GM12875 (cell line): ENCODE results near the gene TIGAR.

Source experiments
- H3K4me3 ChIP-seq: one replicate; pipeline ENCODE4 v1.5.1; 2011; ENCODE audit warnings: low read depth, low read length, control low read depth
- TF ChIP-seq, protein P1 (sequence below): IDR thresholded peaks from 2 replicates; pipeline ENCODE4 v1.5.1; 2011; ENCODE audit warnings: low read depth, mild to moderate bottlenecking, control low read depth, inconsistent platforms, low read length, moderate library complexity, borderline replicate concordance; ENCODE audit not compliant: insufficient read depth

TIGAR gene, protein sequence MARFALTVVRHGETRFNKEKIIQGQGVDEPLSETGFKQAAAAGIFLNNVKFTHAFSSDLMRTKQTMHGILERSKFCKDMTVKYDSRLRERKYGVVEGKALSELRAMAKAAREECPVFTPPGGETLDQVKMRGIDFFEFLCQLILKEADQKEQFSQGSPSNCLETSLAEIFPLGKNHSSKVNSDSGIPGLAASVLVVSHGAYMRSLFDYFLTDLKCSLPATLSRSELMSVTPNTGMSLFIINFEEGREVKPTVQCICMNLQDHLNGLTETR

DNA sequence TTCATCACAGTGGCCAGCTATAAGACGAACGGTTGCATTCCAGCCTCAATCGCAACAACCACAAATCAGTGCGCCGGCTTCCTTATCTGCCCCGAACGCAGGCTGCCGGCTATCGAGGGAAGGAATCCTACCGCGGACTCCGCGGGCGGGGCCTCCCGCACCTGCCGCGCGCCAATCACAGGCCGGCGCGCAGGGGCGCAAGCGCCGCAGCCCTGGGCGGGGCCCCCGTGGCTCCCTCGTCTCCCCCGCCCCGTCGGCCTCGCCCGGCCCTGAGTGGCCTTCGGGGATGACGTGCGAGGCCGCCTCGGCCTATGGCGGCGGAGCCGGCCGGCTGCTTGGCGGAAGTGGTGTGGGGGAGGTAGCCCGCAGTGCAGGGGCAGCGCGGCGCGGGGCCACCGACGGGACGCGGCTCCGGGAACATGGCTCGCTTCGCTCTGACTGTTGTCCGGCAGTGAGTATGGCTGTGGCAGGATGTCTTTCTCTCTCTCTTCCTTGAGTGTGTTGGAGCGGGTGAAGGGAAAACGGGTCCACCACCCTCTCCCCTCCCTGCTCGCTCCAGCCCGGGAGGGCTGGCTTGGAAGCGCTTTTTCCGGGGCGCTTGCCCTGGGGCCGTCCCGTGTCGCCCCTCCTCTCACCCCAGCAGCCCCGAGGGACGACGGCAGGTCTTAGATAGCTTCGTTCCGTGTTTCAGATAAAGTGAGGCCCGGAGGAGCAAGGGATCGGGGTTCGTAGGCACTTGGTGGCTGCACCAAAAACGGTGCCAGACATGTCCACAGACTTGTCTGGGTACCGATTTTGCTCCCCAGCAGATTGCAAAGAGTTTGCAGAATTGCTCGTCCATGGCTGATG is at the start of gene TIGAR:
Gene TIGAR, plus strand, starts transcription at position 361 of the 849 bp plus-strand sequence. Its CDS starts 59 bp downstream, at position 420.
- TF ChIP-seq, protein P1, sequence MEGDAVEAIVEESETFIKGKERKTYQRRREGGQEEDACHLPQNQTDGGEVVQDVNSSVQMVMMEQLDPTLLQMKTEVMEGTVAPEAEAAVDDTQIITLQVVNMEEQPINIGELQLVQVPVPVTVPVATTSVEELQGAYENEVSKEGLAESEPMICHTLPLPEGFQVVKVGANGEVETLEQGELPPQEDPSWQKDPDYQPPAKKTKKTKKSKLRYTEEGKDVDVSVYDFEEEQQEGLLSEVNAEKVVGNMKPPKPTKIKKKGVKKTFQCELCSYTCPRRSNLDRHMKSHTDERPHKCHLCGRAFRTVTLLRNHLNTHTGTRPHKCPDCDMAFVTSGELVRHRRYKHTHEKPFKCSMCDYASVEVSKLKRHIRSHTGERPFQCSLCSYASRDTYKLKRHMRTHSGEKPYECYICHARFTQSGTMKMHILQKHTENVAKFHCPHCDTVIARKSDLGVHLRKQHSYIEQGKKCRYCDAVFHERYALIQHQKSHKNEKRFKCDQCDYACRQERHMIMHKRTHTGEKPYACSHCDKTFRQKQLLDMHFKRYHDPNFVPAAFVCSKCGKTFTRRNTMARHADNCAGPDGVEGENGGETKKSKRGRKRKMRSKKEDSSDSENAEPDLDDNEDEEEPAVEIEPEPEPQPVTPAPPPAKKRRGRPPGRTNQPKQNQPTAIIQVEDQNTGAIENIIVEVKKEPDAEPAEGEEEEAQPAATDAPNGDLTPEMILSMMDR, result no peak
- H3K4me3 ChIP-seq, result peak within 1 kb of the TSS; percentile 96

DNA sequence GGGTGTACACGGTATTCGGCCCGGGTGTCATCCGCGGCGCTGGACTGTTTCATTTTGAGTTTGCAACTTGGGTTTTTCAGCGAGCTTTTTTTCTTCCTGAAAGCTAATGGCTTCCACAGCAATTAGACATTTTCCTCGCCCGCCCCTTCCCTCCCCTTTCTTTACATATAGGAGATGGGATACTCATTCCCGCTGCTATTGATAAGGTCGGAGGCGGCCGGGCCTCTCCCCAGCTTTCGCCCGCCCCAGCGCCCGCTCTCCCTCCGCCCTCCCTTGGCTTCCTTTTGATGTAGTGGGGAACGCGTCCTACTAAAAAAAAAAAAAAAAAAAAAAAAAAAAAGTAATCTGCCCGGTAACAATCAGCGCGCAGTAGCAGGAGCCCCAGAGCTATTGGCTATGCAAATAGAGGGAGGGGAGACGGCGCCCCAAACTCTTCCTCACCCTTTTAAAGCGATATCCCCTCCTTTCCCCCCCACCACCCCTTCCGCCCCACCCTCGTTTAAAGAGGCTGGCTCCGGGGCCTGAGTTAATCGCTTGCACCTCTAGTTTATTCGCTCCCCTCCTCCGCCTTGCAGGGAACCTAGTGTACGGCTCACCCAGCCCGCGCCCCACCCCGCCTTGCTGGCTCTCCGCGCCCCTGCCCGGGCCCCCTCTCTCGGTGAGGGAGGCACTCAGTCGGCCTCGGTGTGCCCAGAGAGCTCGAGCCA is 49.1 kb upstream of the TIGAR start:
- peak overlapping the region; percentile 55 for H3K4me3 ChIP-seq
- TF ChIP-seq, protein P1, result no peak

DNA sequence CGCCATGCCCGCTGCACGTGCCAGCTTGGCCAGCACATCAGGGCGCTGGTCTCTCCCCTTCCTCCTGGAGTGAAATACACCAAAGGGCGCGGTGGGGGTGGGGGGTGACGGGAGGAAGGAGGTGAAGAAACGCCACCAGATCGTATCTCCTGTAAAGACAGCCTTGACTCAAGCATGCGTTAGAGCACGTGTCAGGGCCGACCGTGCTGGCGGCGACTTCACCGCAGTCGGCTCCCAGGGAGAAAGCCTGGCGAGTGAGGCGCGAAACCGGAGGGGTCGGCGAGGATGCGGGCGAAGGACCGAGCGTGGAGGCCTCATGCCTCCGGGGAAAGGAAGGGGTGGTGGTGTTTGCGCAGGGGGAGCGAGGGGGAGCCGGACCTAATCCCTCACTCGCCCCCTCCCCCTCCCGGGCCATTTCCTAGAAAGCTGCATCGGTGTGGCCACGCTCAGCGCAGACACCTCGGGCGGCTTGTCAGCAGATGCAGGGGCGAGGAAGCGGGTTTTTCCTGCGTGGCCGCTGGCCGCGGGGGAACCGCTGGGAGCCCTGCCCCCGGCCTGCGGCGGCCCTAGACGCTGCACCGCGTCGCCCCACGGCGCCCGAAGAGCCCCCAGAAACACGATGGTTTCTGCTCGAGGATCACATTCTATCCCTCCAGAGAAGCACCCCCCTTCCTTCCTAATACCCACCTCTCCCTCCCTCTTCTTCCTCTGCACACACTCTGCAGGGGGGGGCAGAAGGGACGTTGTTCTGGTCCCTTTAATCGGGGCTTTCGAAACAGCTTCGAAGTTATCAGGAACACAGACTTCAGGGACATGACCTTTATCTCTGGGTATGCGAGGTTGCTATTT is 48.4 kb upstream of the TIGAR start:
- peak overlapping the region; percentile 47 for H3K4me3 ChIP-seq
- TF ChIP-seq, protein P1, result no peak

DNA sequence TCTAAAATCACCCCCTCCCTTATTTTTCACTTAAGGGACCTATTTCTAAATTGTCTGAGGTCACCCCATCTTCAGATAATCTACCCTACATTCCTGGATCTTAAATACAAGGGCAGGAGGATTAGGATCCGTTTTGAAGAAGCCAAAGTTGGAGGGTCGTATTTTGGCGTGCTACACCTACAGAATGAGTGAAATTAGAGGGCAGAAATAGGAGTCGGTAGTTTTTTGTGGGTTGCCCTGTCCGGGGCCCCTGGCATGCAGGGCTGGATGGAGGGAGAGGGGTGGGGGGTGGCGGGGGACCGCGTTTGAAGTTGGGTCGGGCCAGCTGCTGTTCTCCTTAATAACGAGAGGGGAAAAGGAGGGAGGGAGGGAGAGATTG is 47.8 kb upstream of the TIGAR start:
- H3K4me3 ChIP-seq, result peak overlapping the region; percentile 80
- TF ChIP-seq, protein P1, result no peak

DNA sequence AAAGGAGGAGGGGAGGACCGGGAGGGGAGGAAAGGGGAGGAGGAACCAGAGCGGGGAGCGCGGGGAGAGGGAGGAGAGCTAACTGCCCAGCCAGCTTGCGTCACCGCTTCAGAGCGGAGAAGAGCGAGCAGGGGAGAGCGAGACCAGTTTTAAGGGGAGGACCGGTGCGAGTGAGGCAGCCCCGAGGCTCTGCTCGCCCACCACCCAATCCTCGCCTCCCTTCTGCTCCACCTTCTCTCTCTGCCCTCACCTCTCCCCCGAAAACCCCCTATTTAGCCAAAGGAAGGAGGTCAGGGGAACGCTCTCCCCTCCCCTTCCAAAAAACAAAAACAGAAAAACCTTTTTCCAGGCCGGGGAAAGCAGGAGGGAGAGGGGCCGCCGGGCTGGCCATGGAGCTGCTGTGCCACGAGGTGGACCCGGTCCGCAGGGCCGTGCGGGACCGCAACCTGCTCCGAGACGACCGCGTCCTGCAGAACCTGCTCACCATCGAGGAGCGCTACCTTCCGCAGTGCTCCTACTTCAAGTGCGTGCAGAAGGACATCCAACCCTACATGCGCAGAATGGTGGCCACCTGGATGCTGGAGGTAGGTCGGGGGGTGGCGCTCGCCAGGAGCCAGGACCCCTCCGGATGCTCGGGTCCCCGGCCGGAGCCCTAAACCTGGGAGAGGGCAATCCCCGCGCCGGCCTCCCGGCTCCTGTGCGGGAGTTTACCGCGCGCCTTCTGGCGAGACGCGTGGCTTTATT is 47.2 kb upstream of the TIGAR start, which contains the start of gene CCND2:
Gene CCND2, plus strand, starts transcription at position 111 of the 744 bp plus-strand sequence. Its CDS starts 279 bp downstream, at position 390.
- H3K4me3 ChIP-seq, result peak within 1 kb of the TSS; percentile 80
- TF ChIP-seq, protein P1, result no peak
